ENCODE measurements around the gene FOXP1.

DNA sequence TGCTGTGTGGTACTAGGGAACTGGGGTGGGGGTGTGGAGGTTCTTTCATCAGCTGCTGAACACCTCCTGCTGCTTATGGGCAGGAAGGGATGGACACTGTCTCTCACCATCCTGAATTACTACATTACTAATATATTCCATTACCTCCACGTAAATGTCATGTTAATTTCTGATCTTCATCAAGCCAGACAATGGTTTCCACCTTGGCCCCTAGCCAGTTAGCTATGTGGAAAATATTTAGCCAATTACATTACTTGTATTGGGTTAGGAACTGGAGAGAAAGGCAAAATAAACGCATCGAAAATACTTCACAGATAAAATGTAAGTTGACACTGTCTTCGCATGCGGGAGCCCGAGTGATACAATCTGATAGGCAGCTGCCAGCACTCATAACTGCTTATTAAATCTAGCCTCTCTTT is 95.1 kb downstream of the FOXP1 start:
- no peak for TF ChIP-seq POLR2A (IDR thresholded peaks at IDR 0.05)
- TF ChIP-seq, protein P1, sequence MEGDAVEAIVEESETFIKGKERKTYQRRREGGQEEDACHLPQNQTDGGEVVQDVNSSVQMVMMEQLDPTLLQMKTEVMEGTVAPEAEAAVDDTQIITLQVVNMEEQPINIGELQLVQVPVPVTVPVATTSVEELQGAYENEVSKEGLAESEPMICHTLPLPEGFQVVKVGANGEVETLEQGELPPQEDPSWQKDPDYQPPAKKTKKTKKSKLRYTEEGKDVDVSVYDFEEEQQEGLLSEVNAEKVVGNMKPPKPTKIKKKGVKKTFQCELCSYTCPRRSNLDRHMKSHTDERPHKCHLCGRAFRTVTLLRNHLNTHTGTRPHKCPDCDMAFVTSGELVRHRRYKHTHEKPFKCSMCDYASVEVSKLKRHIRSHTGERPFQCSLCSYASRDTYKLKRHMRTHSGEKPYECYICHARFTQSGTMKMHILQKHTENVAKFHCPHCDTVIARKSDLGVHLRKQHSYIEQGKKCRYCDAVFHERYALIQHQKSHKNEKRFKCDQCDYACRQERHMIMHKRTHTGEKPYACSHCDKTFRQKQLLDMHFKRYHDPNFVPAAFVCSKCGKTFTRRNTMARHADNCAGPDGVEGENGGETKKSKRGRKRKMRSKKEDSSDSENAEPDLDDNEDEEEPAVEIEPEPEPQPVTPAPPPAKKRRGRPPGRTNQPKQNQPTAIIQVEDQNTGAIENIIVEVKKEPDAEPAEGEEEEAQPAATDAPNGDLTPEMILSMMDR (IDR thresholded peaks at IDR 0.05) = no peak
